Measurements from ENCODE around the gene CRIP2.

- TF ChIP-seq CTCF (IDR thresholded peaks at IDR 0.05) (no peak), POLR2AphosphoS5 (IDR thresholded peaks at IDR 0.05) (no peak), POLR2A (IDR thresholded peaks at IDR 0.05) (no peak)
These were observed 26.1 kb downstream of the CRIP2 start for GRCh38 chr14:105500726-105501101.
